ENCODE data around the gene STIMATE.

The STIMATE gene

DNA sequence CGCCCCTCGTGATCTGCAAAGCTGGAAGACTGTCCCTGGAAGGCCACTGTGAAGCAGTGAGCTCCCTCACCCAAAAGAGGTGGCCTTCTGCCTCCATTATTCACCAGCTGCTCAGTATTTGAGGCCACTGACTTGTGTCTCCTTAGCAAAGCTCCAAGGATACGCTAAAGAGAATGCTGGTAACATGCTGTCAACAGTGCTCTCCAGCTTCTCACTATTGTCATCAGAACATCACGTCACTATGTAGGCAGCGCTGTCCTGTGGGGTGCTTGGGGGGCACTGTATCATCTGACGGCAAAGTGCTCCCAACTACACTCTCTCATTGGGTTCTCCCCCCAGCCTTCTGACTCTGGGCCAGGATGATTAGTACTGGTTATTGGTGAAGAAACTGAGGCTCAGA, 81.1 kb downstream of the STIMATE start:
- no peak for DNase-seq

DNA sequence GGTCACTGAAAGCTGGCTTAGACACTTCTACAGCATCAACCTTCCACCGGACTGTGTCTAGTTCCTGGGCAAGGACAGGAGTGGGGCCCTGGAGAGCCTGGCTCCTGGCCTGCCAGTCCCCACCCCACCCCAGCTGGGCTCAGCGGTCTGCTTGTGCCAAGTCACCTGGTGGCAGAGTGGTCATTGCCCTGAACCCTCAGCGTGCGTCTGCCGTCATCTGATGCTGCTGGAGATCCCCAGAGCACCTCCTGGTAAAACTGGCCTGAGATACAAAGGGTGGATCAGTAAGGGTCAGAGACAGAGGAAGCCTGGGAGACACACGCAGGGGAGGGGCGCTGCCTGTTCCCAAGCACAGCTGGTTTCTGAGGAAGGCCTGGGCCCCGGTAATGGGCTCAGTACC, 83.5 kb downstream of the STIMATE start:
- no peak for DNase-seq

DNA sequence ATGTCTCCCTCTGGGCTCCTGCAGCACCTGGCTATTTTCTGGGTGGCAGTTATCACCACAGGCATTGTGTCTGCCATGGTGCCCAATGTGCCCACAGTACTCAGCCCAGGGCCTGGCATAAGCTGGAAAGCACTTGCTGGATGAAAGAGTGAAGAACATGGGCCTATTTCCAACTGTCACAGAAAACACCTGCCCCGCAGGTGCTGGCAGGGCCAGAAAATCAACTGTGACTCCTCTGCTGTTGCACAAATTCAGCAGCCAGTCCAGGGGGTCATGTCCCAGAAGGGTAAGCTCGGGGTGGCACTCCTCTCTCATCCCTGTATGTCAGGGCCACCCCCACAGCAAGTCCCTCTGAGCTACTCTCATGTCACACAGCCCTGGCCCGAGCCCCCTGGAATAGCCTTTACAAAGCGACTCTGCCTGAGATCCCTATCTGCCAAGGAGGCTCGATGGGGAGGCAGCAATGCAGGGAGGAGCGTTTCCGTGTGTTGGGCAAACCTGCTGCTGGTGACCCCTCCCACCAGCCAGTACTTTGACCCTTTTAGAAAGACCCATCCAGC, 85.8 kb downstream of the STIMATE start:
- no peak for DNase-seq

DNA sequence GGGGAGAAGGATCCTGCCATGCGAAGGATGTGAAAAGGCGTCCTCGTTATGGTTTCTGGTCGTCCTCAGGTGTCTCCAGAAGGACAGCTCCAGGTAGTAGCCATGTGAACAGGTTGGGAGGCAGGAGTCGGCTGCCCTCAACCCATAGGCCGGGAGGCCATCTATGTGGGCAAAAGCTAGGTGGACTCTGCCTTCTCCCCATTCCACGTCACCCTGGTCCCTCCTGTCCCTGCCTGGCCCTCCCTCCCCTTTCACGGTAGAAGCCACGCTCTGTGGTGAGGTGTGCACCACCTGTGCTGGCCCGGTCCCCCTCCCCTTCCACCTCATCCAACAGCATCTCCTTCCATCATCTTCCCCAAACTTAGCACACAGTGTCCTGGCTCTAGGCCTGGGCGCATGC, 86.4 kb downstream of the STIMATE start:
- DNase-seq: no peak

DNA sequence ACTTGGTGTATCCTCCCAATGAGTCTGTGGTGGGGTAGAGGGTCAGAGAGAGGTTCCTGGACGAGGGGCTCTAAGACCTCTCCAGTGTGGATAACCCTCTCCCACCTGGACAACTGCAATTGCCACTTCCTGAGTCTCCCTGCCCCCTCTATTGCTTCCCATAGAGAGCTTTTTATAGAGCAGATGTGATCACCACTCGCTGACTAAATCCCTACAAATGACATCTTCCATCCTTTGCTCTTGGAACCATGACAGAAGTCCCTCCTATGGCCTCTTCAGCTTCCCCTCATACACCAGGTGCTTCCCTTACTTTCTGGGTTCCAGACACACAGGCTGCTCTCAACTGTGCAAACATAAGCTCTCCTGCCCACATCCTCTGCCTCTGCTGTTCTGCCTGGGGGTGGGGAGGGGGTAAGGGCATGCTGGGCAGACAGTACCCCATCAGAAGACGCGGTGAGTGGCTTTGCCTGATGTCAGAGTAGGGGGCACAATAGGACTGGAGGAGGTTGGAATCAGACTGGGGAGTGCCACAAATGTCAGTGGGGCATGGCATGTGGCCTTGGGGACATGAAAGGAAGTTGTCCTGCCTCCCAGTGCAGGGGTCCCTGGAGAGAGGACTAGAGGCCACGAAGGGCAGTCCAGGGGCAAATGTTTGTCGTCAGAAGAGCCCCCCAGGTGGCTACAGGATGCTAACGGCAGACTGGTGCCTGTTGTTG, 87.5 kb downstream of the STIMATE start:
- no peak for DNase-seq

DNA sequence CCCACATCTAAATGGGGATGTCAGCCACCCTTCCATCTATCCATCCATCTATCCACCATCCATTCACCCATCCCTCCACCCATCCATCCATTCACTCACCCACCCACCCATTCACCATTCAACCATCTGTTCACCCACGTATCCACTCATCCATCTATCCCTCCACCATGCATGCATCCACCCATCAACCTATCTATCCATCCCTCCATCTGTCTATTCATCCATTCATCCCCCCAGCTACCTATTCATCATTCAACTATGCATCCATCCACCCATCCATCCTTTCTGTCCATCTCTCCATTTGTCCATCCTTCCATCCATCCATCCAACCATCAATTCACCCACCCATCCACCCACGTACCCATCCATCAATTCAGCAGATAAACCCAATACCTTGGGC, 88.2 kb downstream of the STIMATE start:
- DNase-seq: no peak

DNA sequence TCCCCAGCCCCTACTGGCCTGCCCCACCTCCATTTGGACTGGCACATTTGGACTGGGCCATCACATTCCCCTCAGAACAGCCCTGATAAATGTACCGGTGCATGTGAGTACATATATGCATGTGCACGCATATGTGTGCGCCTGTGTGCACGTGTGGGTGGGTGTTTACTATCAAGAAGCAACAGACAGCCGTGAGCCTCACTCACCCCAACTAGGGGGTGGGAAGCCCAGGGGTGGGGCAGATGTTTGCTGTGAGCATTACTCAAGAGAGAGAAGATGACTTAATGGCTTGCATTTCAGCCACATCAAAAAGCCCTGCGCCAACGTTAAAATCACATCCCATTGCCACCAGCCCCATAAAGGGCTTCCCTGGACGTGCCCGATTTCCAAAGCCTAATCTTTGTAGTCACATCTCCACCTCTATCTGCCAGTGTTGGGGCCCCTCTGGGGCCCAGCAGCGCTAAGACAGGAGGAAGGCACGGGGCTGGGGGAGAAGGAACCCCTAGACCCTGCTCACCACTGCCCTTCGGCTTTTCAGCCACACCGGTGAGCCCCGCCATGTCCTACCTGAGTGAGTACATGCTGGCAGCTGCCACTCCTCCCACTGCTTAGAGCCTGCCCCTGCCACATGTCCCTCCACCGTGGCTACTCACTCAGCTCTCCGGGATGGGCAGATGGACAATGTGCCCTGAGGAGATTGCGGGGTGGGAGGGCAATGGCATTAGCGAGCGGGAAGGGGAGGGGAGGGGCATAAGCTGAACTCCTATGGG, 91.9 kb downstream of the STIMATE start:
- DNase-seq: no peak

DNA sequence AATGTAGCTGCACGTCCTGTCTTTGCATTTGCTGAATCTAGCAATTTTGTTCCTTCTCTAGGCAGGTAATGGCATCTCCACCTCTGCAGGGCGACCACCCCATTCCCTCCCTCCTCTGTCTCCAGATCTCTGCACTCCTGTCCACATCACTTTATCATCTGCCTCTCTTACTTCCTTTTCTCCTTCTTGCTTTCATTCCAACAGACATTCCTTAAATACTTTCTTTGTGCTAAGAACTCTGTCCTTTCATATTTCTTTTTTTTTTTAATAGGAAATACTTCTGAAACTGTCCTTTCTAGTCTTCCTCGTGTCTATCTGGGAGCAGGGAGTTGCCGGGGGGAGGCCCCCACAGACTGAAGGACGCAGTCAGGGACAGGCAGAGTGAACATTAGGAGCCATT, 95.5 kb downstream of the STIMATE start:
- DNase-seq: no peak

DNA sequence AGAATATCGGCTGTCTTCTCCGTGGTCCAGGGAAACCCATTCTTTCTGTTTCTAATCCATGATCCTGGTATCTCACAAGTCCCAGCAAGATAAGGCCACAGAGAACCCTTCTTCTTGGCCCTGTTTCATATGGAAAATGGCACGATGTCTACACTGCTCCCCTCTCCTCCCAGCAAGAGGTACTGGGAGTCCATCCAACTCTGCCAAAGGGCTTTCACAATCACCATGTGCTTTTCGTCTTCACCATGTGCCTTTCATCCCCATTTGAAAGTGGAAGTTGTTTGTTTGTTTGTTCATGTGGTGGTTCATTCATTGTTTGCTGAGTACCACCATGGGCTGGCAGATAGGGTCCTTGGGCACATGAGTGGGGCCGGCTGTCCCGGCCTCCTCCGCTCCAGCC, 97.3 kb downstream of the STIMATE start:
- no peak for DNase-seq

DNA sequence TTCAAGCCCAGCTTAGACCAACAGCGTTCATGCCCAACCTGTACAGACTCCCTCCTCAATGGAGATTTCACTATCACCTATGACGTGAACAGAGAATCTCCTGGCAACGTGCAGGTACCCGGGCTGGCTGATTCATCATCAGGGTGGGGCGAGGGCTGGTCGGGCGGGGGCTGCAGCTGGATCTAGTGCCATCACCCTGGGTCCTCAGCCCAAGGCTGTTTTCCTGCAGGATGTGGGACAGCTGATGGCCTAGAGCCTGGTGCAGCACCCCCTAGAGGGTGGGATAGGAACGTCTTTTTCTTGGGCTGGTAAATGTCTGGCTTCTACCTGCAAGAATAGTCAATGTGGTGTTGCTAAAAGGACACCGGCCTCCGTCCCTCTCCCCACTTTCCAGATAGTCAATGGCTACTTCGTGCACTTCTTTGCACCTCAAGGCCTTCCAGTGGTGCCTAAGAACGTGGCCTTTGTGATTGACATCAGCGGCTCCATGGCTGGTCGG, 98.3 kb downstream of the STIMATE start:
- no peak for DNase-seq

DNA sequence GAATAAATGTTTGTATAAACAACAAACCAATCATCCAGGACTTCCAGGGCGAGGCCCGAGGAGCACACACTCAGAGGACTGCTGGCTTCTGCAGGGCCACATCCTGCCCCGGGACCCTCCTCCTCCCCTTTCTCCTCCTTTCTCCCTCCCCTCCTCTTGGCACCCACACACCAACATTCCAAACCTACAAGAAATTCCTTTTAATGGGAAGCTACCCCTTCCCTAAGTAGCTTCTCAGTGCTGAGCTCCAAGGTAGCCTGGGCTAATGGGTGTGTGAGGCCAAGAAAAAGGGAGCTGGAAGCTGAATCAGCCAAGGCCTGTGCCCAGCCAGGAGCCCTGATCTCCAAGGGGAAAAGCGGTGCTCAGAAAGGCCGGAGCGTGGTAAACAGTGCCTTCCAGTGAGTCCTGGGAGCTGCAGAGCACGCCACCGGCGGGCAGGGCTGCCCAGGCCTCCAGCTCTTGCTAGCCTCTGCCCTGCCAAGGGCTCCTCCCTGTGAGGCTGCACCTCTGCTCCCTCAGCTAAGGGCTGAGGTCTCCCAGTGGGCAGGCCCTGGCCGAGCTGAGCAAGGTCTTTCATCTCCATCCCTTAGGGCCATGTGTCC, 98.9 kb downstream of the STIMATE start:
- DNase-seq: no peak

DNA sequence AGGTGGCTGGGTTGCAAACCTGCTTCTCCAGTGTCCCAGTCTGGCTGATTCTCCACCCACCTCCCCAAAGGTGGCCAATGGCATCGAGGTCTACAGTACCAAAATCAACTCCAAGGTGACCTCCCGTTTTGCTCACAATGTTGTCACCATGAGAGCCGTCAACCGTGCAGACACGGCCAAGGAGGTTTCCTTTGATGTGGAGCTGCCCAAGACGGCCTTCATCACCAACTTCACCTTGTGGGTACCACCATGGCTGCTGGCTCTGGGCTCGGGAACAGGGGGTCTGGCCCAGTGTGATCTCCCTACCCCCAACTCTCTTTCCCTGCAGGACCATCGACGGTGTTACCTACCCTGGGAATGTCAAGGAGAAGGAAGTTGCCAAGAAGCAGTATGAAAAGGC, 100.9 kb downstream of the STIMATE start:
- no peak for DNase-seq

DNA sequence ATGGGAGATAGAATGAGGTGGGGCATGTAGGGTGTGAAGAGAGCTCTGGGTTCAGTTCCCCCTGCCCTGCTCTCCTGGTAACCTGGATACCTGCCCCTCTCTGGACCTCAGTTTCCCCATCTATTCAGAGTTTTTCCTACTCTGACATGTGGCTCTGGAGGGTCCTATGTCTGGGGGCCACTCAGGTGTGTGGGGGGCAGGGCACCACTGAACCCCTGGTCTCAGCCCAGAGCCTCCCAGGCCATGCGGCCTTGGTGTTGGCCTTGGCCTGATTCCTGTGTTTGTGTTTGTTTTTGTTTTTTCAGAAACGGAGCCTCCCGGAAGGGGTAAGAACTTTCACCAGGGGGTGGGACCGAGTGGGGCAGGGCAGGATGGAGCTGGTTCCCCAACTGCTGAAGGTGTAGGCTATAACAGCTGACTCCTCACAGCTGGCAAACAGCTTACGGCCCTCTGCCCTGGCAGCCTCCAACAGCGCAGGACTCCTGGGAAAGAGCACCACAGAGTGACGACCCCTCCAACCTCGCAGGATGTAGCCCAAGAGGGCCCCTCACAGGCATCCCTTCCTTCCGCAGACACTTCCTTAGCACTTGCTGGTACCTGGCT, 101.9 kb downstream of the STIMATE start:
- DNase-seq: no peak

DNA sequence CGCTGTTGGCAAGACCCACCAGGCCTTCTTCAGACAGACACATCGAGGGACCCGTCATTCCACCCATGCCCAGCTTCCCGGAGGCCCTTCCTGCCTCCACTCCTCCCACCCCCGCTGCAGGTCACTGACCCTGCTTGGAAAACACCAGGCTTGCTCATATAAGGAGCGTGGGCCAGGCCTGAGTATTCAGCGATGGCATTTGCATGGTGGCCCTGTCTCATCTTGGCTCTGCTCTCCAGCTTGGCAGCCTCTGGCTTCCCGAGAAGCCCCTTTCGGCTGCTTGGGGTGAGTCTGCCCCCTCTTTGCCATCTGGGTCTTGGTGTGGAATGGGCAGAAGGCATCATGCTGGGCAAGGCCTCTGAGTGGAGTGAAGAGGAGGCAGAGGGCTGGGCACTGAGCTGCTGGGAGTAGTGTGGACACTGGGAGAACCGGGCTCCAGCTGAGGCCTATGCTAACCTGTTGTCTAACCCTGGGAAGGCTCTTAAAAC, 102.7 kb downstream of the STIMATE start, which contains the start of gene ITIH3:
Gene ITIH3 (plus strand): TSS at position 185 of the 488 bp plus-strand sequence. CDS start 8 bp downstream, at position 193.
- DNase-seq: no peak

DNA sequence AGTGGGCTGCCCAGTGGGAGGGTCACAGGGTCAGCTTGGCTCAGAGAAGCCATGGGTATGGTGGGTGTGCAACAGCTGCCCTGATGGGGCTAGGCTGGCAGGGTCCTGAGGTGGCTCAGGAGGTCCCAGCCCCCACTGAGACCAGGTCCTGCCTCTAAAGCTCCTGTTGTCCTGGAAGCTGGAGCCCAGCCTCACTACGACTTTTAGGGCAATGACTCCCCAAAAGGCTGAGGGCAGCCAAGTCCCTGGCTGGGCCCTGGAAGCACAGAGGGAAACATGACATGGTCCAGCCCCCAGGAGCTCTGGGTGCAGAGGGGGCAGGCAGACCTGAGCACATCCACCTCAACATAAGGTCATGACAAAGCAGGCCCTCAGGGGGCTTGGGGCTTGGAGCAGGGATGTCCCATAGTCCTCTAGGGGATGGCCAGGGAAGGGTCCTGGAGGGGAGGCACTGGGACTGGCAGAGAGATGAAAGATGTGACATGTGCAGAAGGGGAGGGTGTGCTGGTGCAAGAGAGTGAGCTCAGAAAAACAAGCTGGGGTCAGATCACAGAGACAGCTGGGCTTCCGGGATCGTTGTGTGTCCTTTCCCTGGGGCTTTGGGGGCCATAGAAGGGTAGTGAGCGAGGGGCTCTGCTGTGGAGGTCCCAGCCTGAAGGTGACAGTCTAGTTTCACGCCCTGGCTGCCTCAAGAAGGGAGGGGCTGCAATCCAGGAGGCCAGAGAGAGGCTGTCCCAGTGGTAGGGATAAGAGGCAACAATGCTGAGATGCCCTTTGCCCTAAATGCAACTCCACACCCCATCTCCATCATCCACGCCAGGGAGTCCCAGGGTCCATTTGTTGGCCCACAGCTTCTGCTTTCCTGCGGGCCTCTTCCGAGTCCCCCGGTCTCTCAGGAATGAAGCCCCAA, 103.4 kb downstream of the STIMATE start:
- no peak for DNase-seq

DNA sequence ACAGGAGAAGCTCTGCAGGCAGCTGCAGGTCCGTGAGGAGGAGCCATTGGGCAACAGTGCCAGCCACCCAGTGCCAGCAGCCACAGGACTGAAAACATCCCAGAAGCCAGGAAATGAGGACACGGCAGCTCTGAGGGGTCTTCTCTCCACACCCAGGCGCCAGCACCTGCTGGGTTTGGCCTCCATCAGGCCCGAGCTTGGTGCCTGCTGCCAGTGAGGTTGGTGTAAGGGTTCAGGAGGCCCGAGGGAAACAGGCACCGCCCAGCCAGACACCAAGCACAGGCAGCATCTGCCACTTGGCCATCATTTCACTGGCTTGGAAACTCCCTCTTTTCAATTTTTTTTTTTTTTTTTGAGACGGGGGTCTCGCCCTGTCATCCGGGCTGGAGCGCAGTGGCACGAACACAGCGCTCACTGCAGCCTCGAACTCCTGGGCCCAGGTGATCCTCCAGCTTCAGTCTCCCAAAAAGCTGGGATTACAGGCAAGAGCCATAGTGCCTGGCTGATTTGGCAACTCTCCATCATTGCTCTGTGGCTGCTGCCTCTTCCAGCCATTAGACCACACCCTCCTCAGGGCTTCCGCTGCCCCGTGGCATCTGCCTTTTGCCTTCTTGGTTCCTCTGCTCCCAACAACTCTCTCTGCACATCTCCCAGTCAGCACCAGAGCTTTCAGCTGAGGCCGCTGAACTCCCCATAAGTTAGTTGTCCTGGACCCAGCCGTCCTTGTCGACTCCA, 104.2 kb downstream of the STIMATE start:
- no peak for DNase-seq

DNA sequence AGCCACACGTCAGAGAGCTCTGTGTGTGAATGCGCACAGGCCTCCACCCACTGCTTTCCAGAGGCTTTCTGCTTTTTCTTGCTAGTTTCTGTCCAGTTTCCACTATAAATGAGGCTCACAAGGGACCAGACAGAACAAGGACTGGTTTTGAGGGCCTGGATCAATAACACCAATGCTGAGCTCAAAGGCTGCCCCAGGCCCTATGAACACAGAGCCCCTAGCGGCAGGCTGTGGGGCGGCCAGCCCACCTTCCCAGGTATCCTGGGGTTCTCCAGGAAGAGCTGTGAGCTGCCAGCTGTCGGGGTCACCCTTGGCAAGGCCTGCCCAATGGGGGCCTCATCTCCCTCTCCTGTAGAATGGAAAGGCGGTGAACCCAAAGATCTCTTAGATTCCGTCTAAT, 104.9 kb downstream of the STIMATE start:
- DNase-seq: no peak

DNA sequence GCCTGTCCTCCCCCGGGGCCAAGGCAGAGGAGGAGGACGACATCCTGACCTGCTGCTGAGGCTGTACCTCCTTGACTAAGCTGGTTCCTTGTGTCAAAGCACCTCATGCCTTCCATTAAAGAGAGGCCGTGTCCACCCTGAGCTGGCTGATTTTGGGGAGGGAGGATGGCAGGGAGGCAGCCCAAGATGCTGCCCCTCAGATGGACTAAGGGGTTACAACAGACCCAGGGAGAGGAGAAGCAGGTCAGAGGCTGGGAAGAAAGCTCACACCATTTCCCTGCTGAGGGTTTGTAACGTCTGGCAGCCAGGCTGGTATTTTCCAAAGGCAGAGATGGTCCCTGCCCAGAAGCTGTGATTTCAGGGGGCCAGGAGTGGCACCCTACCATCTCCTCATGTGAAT, 105.4 kb downstream of the STIMATE start:
- DNase-seq: no peak

DNA sequence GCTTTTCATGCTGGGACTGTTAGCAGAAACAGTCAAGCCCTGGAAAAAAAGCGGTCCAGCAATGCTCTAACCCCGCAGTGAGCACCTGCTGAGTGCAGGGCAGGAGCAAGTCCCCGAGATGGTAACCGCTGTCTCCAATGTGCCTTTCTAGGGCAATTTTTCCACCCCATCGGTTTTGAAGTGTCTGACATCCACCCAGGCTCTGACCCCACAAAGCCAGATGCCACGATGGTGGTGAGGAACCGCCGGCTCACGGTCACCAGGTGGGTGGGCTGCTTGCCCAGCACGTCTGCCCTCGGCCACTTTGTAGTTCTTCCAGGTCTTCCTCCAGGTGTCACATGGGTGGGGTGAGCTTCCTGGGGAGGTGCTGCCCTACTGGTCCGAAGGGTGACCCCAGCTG, 106.0 kb downstream of the STIMATE start:
- DNase-seq: no peak

DNA sequence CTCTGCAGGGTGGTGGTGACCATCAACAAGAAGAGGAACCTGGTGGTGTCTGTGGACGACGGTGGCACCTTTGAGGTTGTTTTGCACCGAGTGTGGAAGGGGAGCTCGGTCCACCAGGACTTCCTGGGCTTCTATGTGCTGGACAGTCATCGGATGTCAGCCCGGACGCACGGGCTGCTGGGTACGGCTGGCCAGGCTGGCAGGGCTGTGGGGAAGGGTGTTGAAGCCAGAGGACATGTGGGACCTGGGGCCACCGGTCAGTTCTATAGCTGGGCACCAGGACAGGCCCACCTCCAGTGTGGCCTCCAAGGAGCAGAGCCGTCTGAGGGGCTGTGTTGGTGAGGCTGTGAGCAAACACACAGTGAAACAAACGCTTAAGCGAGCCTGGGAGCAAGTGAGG, 106.6 kb downstream of the STIMATE start:
- DNase-seq: no peak

DNA sequence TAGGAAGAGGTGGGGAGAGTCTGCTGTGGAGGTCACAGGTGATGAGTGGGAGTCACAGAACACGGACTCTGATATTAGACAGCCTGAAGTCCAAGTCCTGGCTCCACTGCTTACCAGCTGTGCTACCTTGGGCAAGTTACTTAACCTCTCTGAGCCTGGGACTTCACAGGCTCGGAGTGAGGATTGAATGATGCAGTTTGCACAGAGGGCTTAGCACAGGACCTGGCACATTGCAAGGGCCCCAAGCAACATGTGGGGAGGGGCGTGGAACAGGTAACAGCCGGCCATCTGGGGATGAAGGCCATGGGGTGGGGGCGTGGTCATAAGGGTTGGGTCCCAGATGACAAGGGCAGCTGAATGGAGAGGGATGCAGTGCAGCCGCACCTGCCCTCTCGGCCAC, 107.0 kb downstream of the STIMATE start:
- no peak for DNase-seq

All from activated CD4-positive, alpha-beta T cell treated with anti-CD3 and anti-CD28 coated beads, Interleukin-2, amount 50 U/mL, for 4 hours (primary cell).